Mesendoderm (in vitro differentiated cells): ENCODE measurements around the gene ZBTB8A.
A peak's percentile ranks its signal among the peaks of the same experiment; 100 is the strongest.

ENCODE experiments used
- DNase-seq: peaks from one replicate; pipeline ENCODE4 v3.0.0; 2013
- H2AK5ac ChIP-seq: 2 replicates; pipeline ENCODE4 v1.6.1; 2013; ENCODE audit warnings: low read length, inconsistent platforms
- H2BK120ac ChIP-seq: 2 replicates; pipeline ENCODE4 v1.6.1; 2013; ENCODE audit warnings: low read depth, mild to moderate bottlenecking, low read length, moderate library complexity, mixed read lengths
- H2BK15ac ChIP-seq: replicated peaks from 2 replicates; pipeline ENCODE4 v1.6.1; 2013; ENCODE audit warnings: low read depth, mild to moderate bottlenecking, moderate library complexity
- H2BK5ac ChIP-seq: 2 replicates; pipeline ENCODE4 v1.6.1; 2013; ENCODE audit warnings: low read length, inconsistent platforms
- H3K18ac ChIP-seq: 2 replicates; pipeline ENCODE4 v1.6.1; 2013; ENCODE audit warnings: mild to moderate bottlenecking, low read length, mixed read lengths
- H3K23ac ChIP-seq: one replicate; pipeline ENCODE4 v1.6.1; 2013; ENCODE audit warnings: low read length
- H3K27ac ChIP-seq: 2 replicates; pipeline ENCODE4 v1.5.1; 2013; ENCODE audit warnings: low read depth, mild to moderate bottlenecking, inconsistent platforms, low read length, moderate library complexity
- H3K27me3 ChIP-seq: 2 replicates; pipeline ENCODE4 v1.6.1; 2013; ENCODE audit warnings: low read length, control low read depth, mild to moderate bottlenecking, inconsistent platforms; ENCODE audit not compliant: insufficient read depth, poor library complexity
- H3K36me3 ChIP-seq: 2 replicates; pipeline ENCODE4 v1.6.1; 2013; ENCODE audit warnings: low read length, inconsistent platforms; ENCODE audit not compliant: control insufficient read depth, insufficient read depth
- H3K4ac ChIP-seq: one replicate; pipeline ENCODE4 v1.6.1; 2013; ENCODE audit warnings: low read depth, mild to moderate bottlenecking, low read length, moderate library complexity
- H3K4me1 ChIP-seq: 2 replicates; pipeline ENCODE4 v1.6.1; 2013; ENCODE audit warnings: low read depth, low read length, inconsistent platforms; ENCODE audit not compliant: control insufficient read depth
- H3K4me2 ChIP-seq: 2 replicates; pipeline ENCODE4 v1.6.1; 2013; ENCODE audit warnings: low read length
- H3K4me3 ChIP-seq: 2 replicates; pipeline ENCODE4 v1.5.1; 2013; ENCODE audit warnings: mild to moderate bottlenecking, low read length
- H3K56ac ChIP-seq: one replicate; pipeline ENCODE4 v1.6.1; 2013; ENCODE audit warnings: low read length
- H3K79me1 ChIP-seq: 2 replicates; pipeline ENCODE4 v1.6.1; 2013; ENCODE audit warnings: low read length, inconsistent platforms
- H3K79me2 ChIP-seq: 2 replicates; pipeline ENCODE4 v1.6.1; 2013; ENCODE audit warnings: mild to moderate bottlenecking, low read length; ENCODE audit not compliant: control insufficient read depth, insufficient read depth
- H3K9ac ChIP-seq: 2 replicates; pipeline ENCODE4 v1.6.1; 2013; ENCODE audit warnings: low read length, inconsistent platforms
- H4K5ac ChIP-seq: one replicate; pipeline ENCODE4 v1.6.1; 2013; ENCODE audit warnings: low read length
- H4K8ac ChIP-seq: one replicate; pipeline ENCODE4 v1.6.1; 2013; ENCODE audit warnings: low read depth, mild to moderate bottlenecking, control low read depth, low read length, moderate library complexity
- WGBS: extraction: QIAGEN DNeasy Blood & Tissue Kit; methylation state at CpG from one replicate; pipeline ENCODE4 v1.1.7; 2013; ENCODE audit warnings: low lambda C conversion rate, missing lambda C conversion rate; ENCODE audit not compliant: insufficient coverage; ENCODE audit errors: extremely low coverage; 5-methylcytosine and 5-hydroxymethylcytosine counted together

Gene ZBTB8A

DNA sequence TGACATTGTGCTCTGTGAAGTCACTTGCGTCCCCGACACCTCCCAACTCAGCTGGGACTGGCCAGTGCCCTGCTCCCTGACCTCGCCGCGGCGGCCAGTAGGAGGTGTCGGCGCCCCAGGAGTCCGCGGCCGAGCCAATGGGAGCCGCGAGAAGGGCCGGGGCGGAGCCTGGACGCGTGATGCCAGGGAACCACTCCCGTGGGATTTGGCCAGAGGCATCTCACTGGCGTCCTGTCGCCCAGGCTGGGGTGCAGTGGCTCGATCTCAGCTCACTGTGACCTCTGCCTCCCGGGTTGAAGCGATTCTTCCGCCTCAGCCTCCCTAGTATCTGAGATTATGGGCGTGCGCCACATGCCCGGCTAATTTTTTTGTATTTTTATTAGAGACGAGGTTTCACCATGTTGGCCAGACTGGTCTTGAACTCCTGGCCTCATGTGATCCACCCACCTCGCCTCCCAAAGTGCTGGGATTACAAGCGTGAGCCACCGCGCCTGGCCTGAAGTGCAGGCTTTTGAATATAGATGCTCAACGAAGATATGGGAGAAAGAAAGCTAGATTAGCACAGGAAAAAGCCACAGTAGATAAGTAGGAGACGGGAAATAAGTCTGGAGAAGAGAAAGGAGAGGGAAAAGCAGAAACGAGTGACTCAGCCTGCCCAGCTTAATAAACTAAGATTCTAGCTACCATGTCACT, 73.1 kb downstream of the ZBTB8A start:
- WGBS: no CpG with 5 or more reads among the region's 35 CpGs
- H2AK5ac ChIP-seq: no peak overlapping the region
- H2BK120ac ChIP-seq: no peak overlapping the region
- H3K27me3 ChIP-seq: no peaks in the 10 kb centered on the region
- no peaks in the 10 kb centered on the region for H3K36me3 ChIP-seq
- H3K79me2 ChIP-seq: no peaks in the 10 kb centered on the region
- no peak overlapping the region for H2BK15ac ChIP-seq
- peaks cover 2% of the 10 kb centered on the region for H3K4me1 ChIP-seq
- DNase-seq: peak; percentile 89
- H3K18ac ChIP-seq: no peak overlapping the region
- peak overlapping the region; percentile 53 for H3K4me2 ChIP-seq
- H3K4ac ChIP-seq: no peak overlapping the region
- no peak overlapping the region for H3K27ac ChIP-seq
- no peaks in the 10 kb centered on the region for H3K79me1 ChIP-seq
- no peak overlapping the region for H4K8ac ChIP-seq
- H4K5ac ChIP-seq: no peak overlapping the region
- H3K4me3 ChIP-seq: no peak overlapping the region
- H2BK5ac ChIP-seq: no peak overlapping the region
- peak overlapping the region; percentile 76 for H3K56ac ChIP-seq
- no peak overlapping the region for H3K23ac ChIP-seq
- H3K9ac ChIP-seq: peak overlapping the region; percentile 49

DNA sequence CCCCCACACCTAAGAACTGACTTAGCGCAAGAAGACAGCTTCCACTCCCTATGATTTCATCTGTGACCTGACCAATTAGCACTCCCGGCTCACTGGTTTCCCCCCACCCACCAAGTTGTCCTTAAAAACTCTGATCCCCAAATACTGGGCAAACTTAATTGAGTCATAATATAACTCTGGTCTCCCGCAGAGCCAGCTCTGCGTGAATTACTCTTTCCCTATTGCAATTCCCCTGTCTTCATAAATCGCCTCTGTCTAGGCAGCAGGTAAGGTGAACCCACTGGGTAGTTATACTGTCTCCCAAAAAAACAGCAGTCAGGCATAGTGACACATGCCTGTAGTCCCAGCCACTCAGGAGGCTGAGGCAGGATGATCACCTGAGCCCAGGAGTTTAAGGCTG, 74.2 kb downstream of the ZBTB8A start:
- Histone ChIP-seq H3K9ac (no peak overlapping the region), H3K23ac (no peak overlapping the region), H4K8ac (no peak overlapping the region), H4K5ac (no peak overlapping the region), H3K56ac (no peak overlapping the region), H2BK120ac (no peak overlapping the region), H3K4me3 (no peak overlapping the region), H3K4me1 (peaks cover 2% of the 10 kb centered on the region), H3K79me1 (no peaks in the 10 kb centered on the region), H3K4ac (no peak overlapping the region), H3K79me2 (no peaks in the 10 kb centered on the region), H2BK15ac (no peak overlapping the region), H2BK5ac (no peak overlapping the region), H3K36me3 (no peaks in the 10 kb centered on the region), H2AK5ac (no peak overlapping the region), H3K4me2 (no peak overlapping the region), H3K27me3 (no peaks in the 10 kb centered on the region), H3K27ac (no peak overlapping the region), H3K18ac (no peak overlapping the region)
- no CpG with 5 or more reads among the region's 5 CpGs for WGBS
- DNase-seq: no peak

DNA sequence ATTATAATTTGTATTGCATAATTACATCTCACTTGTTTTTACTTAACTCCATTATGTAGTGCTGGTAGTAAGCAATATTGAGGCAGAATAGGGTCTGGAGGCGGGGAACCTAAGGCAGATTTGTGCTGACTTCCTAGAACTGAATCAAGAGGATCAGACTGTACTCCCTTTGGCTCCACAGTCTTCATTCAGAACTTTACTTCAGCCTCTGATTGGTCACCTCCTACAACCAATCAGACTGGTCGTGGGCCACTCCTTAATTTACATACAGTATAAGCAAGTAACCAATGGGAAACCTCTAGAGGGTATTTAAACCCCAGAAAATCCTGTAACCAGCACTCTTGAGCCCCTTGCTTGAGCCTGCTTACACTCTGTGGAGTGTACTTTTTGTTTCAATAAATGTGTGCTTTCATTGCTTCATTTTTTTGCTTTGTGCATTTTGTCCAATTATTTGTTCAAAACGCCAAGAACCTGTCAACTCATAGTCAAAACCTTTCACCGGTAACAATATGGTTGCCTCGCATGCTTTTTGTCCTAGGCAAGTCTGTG, 79.5 kb downstream of the ZBTB8A start:
- no peak overlapping the region for H2BK15ac ChIP-seq
- H4K8ac ChIP-seq: no peak overlapping the region
- no peak overlapping the region for H2BK120ac ChIP-seq
- H3K79me2 ChIP-seq: no peaks in the 10 kb centered on the region
- no peak overlapping the region for H3K9ac ChIP-seq
- DNase-seq: peak; percentile 43
- no peak overlapping the region for H3K56ac ChIP-seq
- H3K79me1 ChIP-seq: peaks cover 2% of the 10 kb centered on the region
- H3K27me3 ChIP-seq: no peaks in the 10 kb centered on the region
- H3K36me3 ChIP-seq: no peaks in the 10 kb centered on the region
- H2BK5ac ChIP-seq: no peak overlapping the region
- no peak overlapping the region for H3K4me3 ChIP-seq
- H3K4me1 ChIP-seq: no peaks in the 10 kb centered on the region
- no peak overlapping the region for H3K4ac ChIP-seq
- H3K27ac ChIP-seq: no peak overlapping the region
- H4K5ac ChIP-seq: no peak overlapping the region
- no peak overlapping the region for H3K4me2 ChIP-seq
- no peak overlapping the region for H2AK5ac ChIP-seq
- no CpG with 5 or more reads among the region's 5 CpGs for WGBS
- H3K23ac ChIP-seq: no peak overlapping the region
- H3K18ac ChIP-seq: no peak overlapping the region

DNA sequence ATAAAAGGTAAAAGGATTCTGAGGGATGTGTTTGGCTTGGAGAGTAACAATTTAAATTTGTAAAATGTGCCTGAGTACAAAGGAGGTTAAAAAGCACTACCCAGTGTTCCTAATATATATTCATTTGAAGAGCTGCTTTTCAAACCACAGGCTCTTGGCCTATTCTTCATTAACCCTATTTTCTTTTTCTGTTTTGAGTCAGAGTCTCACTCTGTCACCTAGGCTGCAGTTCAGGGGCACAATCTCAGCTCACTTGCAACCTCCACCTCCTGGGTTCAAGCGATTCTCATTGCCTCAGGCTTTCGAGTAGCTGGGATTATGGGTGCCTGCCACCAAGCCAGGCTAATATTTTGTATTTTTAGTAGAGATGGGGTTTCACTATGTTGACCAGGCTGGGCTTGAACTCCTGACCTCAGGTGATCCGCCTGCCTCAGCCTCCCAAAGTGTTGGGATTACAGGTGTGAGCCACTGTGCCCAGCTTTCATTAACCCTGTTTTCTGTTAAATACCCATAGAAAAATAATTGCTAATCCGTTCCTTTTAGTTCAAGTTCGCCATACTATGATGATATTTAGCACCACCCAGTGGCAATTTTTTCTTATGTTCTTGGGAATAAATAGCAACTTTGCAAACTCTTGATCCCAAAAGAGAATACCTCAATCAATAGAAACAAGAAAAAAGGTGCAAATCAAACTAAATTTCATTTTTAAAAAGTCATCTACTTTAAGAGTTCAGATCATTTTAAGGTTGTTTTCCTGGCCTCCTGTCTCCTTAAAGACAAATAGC, 80.7 kb downstream of the ZBTB8A start:
- no peak overlapping the region for H2AK5ac ChIP-seq
- peaks cover 2% of the 10 kb centered on the region for H3K79me1 ChIP-seq
- no peak overlapping the region for H3K18ac ChIP-seq
- no peaks in the 10 kb centered on the region for H3K36me3 ChIP-seq
- no peak overlapping the region for H2BK5ac ChIP-seq
- no peak overlapping the region for H3K27ac ChIP-seq
- no peaks in the 10 kb centered on the region for H3K4me1 ChIP-seq
- no peak overlapping the region for H2BK15ac ChIP-seq
- H2BK120ac ChIP-seq: no peak overlapping the region
- no CpG with 5 or more reads among the region's 5 CpGs for WGBS
- H3K79me2 ChIP-seq: no peaks in the 10 kb centered on the region
- H3K9ac ChIP-seq: no peak overlapping the region
- no peak overlapping the region for H3K56ac ChIP-seq
- no peak for DNase-seq
- H3K4ac ChIP-seq: no peak overlapping the region
- H3K4me2 ChIP-seq: no peak overlapping the region
- H4K8ac ChIP-seq: no peak overlapping the region
- H3K27me3 ChIP-seq: no peaks in the 10 kb centered on the region
- H4K5ac ChIP-seq: no peak overlapping the region
- H3K4me3 ChIP-seq: no peak overlapping the region
- H3K23ac ChIP-seq: no peak overlapping the region

DNA sequence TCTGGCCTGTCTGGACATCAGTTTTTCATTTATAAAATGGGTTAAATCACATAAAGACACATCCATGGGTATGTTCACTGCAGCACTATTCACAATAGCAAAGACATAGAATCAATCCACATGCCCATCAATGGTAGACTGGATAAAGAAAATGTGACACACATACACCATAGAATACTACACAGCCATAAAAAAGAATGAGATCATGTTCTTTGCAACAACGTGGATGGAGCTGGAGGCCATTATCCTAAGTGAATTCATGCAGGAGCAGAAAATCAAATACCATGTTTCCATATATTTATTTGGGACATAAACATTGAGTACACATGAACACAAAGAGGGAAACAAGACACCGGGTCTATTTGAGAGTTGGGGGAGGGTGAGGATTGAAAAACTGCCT, 83.0 kb downstream of the ZBTB8A start:
- H3K4me3 ChIP-seq: no peak overlapping the region
- peaks cover 2% of the 10 kb centered on the region for H3K79me1 ChIP-seq
- no peak overlapping the region for H3K4me2 ChIP-seq
- H3K4me1 ChIP-seq: no peaks in the 10 kb centered on the region
- H3K79me2 ChIP-seq: no peaks in the 10 kb centered on the region
- H2BK15ac ChIP-seq: no peak overlapping the region
- no peak overlapping the region for H4K8ac ChIP-seq
- H2AK5ac ChIP-seq: no peak overlapping the region
- no peak overlapping the region for H4K5ac ChIP-seq
- H3K23ac ChIP-seq: no peak overlapping the region
- no peak overlapping the region for H2BK120ac ChIP-seq
- no peak overlapping the region for H3K4ac ChIP-seq
- no peak overlapping the region for H3K56ac ChIP-seq
- no peak overlapping the region for H3K27ac ChIP-seq
- H3K9ac ChIP-seq: no peak overlapping the region
- H2BK5ac ChIP-seq: no peak overlapping the region
- no peak overlapping the region for H3K18ac ChIP-seq
- no CpG with 5 or more reads among the region's 2 CpGs for WGBS
- H3K27me3 ChIP-seq: no peaks in the 10 kb centered on the region
- no peak for DNase-seq
- no peaks in the 10 kb centered on the region for H3K36me3 ChIP-seq
